Progenitor cell of endocrine pancreas (in vitro differentiated cells): ENCODE results near the gene ANO2. TPM values are rescaled to one million over a fixed set of nuclear protein-coding genes. Genes with fewer than 3 reads are reported as not detected.

ENCODE experiments used
- DNase-seq: peaks from one replicate; pipeline ENCODE4 v3.0.0; 2021; ENCODE audit warnings: low spot score; ENCODE audit not compliant: unreplicated experiment
- H3K27ac Mint-ChIP-seq: 2 replicates; pipeline ENCODE4 v1.8.0; 2021; ENCODE audit warnings: mild to moderate bottlenecking, moderate library complexity, mixed read lengths
- H3K27me3 Mint-ChIP-seq: 2 replicates; pipeline ENCODE4 v1.8.0; 2021; ENCODE audit warnings: mixed read lengths
- H3K36me3 Mint-ChIP-seq: 2 replicates; pipeline ENCODE4 v1.8.0; 2022; ENCODE audit warnings: mixed read lengths; ENCODE audit not compliant: insufficient read depth
- H3K4me1 Mint-ChIP-seq: 2 replicates; pipeline ENCODE4 v1.8.0; 2021; ENCODE audit warnings: low read depth, mixed read lengths
- H3K4me3 Mint-ChIP-seq: 2 replicates; pipeline ENCODE4 v1.8.0; 2021; ENCODE audit warnings: low read depth, mild to moderate bottlenecking, moderate library complexity, mixed read lengths
- H3K9me3 Mint-ChIP-seq: 2 replicates; pipeline ENCODE4 v1.8.0; 2021; ENCODE audit warnings: low read depth, mixed read lengths
- CTCF ChIP-seq: fragments of 200-600 bp; sonication (generic); IDR thresholded peaks from one replicate; pipeline ENCODE4 v1.5.0; 2021; ENCODE audit warnings: antibody characterized with exemption, mild to moderate bottlenecking; ENCODE audit not compliant: unreplicated experiment
- total RNA-seq: library from RNA; stranded (reverse); gene quantifications from 2 replicates; pipeline ENCODE4 v1.2.1, GENCODE V29; 2021

Gene ANO2
- total RNA-seq, 1 donor from 2014 or later: 2.8 TPM

GRCh38 chr12:5976196-5976595 is 31.1 kb upstream of the ANO2 start:
- Mint-ChIP-seq H3K27ac (no peak overlapping the region), H3K4me1 (no peaks in the 10 kb centered on the region), H3K27me3 (peaks cover 33% of the 10 kb centered on the region), H3K36me3 (no peaks in the 10 kb centered on the region), H3K4me3 (no peak overlapping the region), H3K9me3 (no peaks in the 10 kb centered on the region)
- no peak for TF ChIP-seq CTCF
- DNase-seq: no peak

DNA sequence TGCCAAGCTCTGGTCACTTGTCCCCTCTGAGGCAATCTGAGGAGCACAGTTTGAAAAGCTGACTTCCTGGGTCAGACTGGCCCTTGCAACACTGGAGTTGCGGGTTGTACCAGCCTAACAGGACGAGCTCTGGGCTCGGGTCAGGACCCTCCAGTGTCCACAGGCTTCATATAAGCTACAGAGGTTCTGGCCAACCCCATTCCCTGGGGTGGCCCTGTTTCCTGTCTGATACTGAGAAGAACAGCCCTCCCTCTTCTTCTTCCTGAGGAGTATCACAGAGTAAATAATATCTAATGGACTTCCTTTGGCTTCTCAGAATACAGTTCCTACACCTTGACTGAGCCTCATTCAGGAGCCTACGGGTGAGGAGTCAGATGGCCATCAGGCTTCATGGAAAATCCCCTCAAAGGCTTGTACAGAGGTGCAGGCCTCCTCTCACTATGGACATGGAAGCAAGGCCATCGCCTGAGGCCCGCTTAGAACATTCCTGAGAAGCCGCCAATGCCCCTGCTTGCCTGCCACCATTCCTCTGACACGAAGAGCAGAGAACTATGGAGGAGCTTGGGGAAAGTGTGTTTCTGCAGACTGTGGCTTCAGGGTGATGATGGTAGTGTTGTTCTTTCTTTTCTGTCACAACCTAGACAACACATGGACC is 28.5 kb upstream of the ANO2 start:
- Mint-ChIP-seq H3K4me1 (no peaks in the 10 kb centered on the region), H3K4me3 (no peak overlapping the region), H3K36me3 (no peaks in the 10 kb centered on the region), H3K27ac (no peak overlapping the region), H3K27me3 (peaks cover 44% of the 10 kb centered on the region), H3K9me3 (no peaks in the 10 kb centered on the region)
- no peak for DNase-seq
- no peak for TF ChIP-seq CTCF

DNA sequence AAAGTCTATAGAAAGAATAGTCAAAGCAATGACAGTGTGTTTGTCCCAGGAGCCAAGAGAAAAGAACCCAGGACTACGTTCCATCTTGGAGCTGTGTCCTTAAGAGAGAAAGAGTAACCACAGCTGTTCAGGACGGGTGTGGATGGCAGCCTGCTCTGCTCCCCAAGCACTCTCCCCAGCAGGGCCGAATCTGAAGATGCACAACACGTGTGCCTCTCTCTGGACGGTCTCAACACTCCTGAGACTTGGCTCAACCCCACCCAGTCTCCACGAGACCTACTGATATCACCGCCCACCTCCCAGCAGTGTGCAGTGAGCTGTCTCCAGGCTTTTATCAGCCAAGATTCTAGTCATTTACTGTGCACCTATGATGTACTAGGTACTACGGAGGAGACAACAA is 27.3 kb upstream of the ANO2 start:
- Mint-ChIP-seq H3K27ac (no peak overlapping the region), H3K4me1 (no peaks in the 10 kb centered on the region), H3K36me3 (no peaks in the 10 kb centered on the region), H3K9me3 (no peaks in the 10 kb centered on the region), H3K27me3 (peaks cover 44% of the 10 kb centered on the region), H3K4me3 (no peak overlapping the region)
- no peak for TF ChIP-seq CTCF
- DNase-seq: no peak

- no peaks in the 10 kb centered on the region for H3K9me3 Mint-ChIP-seq
Observed at GRCh38 chr12:5971194-5971850, 26.3 kb upstream of the ANO2 start.

More at GRCh38 chr12:5971194-5971850, 26.3 kb upstream of the ANO2 start:
- Mint-ChIP-seq H3K4me3 (no peak overlapping the region), H3K27ac (no peak overlapping the region), H3K4me1 (no peaks in the 10 kb centered on the region), H3K36me3 (no peaks in the 10 kb centered on the region), H3K27me3 (peaks cover 38% of the 10 kb centered on the region)
- no peak for TF ChIP-seq CTCF
- DNase-seq: peak; percentile 3
